ENCODE measurements around the gene ICAM4.

The ICAM4 gene

DNA sequence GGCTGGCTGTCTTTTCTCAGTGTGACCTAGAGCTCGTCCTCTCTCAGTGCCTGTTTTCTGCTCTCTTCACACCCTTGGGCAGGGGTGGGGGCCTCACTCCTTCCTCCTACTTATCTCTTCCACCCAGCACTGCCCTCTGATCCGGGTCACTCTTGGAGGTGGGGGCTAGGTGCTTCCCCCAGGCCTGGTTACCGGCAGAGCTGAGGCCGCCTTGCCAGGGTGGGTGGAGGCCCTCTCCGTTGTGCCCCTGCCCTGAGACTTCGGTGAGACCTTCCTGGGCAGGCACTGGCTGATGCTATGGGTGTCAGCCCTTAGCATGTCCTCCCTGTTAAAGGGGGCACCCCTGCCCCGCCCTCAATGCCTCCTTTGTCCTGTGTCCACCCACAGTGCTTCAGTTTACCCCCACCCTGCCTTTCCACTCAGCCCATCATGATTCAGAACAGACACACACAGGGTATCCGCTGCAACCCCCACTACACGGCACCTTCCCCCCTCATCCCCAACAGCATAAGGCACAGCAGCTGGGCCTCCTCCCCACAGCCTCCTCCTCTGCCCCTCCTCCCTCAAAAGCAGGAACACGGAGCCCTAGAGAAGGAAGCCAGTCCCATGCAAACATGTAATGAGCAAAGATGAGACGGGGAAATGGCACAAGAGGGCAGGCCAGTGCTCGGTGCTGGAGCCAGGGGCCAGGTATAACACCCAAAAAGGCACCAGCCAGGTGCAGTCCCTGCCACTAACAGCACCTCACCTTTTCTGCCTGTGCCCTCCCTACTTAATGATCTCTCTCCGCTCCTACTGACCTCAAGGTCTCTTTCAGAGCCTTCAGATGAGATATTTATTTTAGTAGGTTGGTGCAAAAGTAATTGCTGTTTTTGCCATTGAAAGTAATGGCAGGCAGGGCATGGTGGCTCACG, 13.0 kb downstream of the ICAM4 start:
- H3K27ac ChIP-seq = no peak overlapping the region; the same call in 1 of the 2 replicates
- CTCF ChIA-PET = interaction anchor here (0.8 to 1.4 kb wide), 2 partner anchors 41 to 1212 kb away, joined by 3 read pairs; no protein-coding TSS in a partner anchor
- POLR2A ChIA-PET (ENCODE audit: low non-redundant PET) = no interaction called here
- no peak for DNase-seq (ENCODE audit: low spot score)
- TF ChIP-seq, protein P1, sequence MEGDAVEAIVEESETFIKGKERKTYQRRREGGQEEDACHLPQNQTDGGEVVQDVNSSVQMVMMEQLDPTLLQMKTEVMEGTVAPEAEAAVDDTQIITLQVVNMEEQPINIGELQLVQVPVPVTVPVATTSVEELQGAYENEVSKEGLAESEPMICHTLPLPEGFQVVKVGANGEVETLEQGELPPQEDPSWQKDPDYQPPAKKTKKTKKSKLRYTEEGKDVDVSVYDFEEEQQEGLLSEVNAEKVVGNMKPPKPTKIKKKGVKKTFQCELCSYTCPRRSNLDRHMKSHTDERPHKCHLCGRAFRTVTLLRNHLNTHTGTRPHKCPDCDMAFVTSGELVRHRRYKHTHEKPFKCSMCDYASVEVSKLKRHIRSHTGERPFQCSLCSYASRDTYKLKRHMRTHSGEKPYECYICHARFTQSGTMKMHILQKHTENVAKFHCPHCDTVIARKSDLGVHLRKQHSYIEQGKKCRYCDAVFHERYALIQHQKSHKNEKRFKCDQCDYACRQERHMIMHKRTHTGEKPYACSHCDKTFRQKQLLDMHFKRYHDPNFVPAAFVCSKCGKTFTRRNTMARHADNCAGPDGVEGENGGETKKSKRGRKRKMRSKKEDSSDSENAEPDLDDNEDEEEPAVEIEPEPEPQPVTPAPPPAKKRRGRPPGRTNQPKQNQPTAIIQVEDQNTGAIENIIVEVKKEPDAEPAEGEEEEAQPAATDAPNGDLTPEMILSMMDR (conservative IDR thresholded peaks at IDR 0.05; ENCODE audit: low read depth) = no peak

DNA sequence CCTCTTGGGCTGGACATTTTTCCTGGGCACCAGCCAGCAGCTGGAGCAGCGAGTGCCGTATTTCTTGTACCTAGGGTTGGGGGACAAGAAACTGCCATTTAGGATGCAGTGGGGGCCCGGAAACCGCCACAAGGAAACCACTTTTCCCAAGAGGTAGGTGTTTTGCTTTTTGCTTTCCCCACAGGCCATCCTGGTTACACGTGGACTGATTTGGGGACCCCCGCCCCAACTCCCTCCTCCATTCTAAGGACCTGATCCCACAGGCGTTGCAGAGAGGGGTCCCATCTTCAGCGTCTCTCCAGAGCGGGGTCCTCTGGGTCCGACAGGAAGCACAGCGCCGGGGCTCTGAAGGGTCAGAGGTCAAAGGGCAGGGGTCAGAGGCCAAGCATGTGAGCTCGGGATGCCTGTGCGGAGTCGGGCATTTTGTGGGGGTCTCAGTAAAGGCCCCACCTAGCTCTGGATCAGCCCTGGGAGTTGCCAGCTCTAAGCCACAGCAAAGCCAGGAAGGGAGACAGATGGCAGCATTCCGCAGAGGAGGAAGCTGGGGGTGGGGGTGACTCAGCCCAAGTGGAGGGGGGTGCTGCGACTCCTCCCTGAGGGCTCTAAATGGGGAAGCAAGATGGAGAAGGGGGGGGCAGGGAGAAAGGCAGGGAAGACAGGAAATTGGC, 18.5 kb downstream of the ICAM4 start:
- H3K27ac ChIP-seq = peak overlapping the region; percentile 28
- peak; percentile 19 for DNase-seq (ENCODE audit: low spot score)
- TF ChIP-seq, protein P1 (conservative IDR thresholded peaks at IDR 0.05; ENCODE audit: low read depth) = no peak
- ChIA-PET POLR2A (ENCODE audit: low non-redundant PET) (no interaction called here), CTCF (interaction anchor here (0.6 kb wide), 1 partner anchor 120 kb away, joined by 3 read pairs; no protein-coding TSS in a partner anchor)

DNA sequence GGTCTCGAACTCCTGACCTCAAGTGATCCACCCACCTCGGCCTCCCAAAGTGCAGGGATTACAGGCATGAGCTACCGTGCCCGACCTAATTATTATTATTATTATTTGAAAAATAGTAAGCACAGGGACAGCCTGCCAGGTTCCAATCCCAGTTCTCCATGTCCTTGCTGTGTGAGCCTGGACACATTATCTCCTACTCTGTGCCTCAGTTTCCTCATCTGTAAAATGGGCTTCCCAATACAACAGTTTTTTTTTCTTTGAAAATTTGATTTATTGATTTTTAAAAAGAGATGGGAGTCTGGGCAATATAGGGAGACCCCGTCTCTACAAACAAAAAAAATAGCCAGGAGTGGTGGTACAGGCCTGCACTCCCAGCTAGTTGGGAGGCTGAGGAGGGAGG, 19.6 kb downstream of the ICAM4 start:
- ChIA-PET CTCF (interaction anchor here (0.7 kb wide), 2 partner anchors 35 to 39 kb away, joined by 3 to 4 read pairs; no protein-coding TSS in a partner anchor), POLR2A (ENCODE audit: low non-redundant PET) (no interaction called here)
- TF ChIP-seq, protein P1 (conservative IDR thresholded peaks at IDR 0.05; ENCODE audit: low read depth) = no peak
- H3K27ac ChIP-seq = no peak overlapping the region
- no peak for DNase-seq (ENCODE audit: low spot score)

DNA sequence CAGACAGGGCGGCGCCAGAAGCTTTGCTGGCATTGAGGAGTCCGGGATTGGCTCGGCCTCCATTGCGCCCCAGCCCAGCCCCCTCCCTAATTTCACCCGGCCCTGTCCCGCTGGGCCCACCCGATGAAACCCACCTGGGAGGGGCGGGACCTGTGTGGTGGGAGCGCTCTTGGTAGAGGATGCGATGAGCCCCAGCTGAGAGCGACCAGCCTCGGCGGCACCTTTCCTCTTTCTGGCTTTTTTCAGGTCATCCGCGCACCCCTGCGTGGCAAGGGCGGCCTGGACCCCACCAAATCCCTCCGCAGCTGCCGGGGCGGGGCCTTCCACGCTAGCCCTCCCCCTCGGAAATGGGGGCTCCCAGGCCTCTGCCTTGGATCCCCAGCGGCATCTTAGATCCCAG, 22.7 kb downstream of the ICAM4 start, which contains the start of gene ZGLP1:
Gene ZGLP1 (minus strand): TSS at position 393 of the 400 bp plus-strand sequence.
- H3K27ac ChIP-seq = peak within 1 kb of the TSS; percentile 19
- CTCF ChIA-PET = no interaction called here
- POLR2A ChIA-PET (ENCODE audit: low non-redundant PET) = no interaction called here
- DNase-seq (ENCODE audit: low spot score) = no peak
- TF ChIP-seq, protein P1 (conservative IDR thresholded peaks at IDR 0.05; ENCODE audit: low read depth) = no peak

DNA sequence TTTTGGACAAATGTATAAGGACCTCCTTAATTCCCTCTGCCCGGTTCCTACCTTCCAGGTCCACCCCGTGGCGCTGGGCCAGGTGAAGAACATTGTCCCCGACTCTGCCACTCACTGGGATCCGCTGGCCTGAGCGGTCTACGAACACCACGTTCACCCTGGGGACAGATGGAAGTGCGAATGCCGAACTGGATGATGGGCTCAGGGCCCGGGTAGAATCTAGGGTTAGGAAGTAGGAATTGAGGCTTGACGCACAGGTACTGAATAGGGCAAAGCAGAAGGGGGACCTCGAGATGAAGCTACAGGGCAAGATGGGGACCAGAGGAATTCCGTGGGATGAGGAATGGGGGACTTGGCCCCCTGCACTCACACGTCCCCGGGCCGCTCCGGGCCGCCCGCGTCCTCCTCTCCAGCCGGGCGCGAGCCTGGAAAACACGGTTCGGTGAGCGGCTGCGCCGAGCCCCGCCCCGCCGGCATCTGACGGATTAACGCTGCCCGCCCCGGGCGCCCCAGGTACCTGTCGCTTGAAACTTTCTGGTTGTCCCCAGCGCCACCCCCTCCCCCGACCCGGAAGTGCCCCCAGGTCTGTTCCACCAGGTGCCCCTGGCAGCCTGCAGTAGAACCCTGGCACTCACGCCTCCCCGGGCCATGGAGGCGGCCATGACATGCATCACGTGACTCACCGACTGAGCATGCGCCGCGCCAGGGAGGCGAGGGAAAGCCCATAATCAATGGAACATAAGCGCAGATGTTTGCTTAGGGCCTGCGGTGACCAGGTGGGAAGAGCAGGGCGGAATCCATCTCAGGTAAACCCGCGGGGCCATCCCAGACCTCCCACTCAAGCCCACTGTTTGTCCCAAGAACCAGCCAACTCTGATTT, 28.8 kb downstream of the ICAM4 start, which contains the start of gene FDX2:
Gene FDX2 (minus strand): TSS at position 681 of the 880 bp plus-strand sequence. CDS start 19 bp downstream, at position 662.
- CTCF ChIA-PET = interaction anchor here (0.6 to 1.0 kb wide), 2 partner anchors 57 to 218 kb away, joined by 3 read pairs; no protein-coding TSS in a partner anchor
- POLR2A ChIA-PET (ENCODE audit: low non-redundant PET) = interaction anchor here (0.6 to 0.7 kb wide), 2 partner anchors 18 to 30 kb away, joined by 4 to 5 read pairs; no protein-coding TSS in a partner anchor
- TF ChIP-seq, protein P1 (conservative IDR thresholded peaks at IDR 0.05; ENCODE audit: low read depth) = no peak
- H3K27ac ChIP-seq = peak within 1 kb of the TSS; percentile 76
- peak; percentile 88 for DNase-seq (ENCODE audit: low spot score)
